Neural progenitor cell (in vitro differentiated cells): ENCODE results near the gene NCKAP5. TPM values are rescaled to one million over a fixed set of nuclear protein-coding genes. Genes with fewer than 3 reads are reported as not detected.

ENCODE experiments used
- DNase-seq: peaks from one replicate; pipeline ENCODE4 v3.0.0-alpha.2; 2016; ENCODE audit warnings: low spot score
- H2AFZ ChIP-seq: fragments of 200-600 bp; sonication (generic); replicated peaks from 2 replicates; pipeline ENCODE4 v1.6.1; 2016; ENCODE audit warnings: antibody characterized with exemption
- H3F3A ChIP-seq: fragments of 200-600 bp; sonication (generic); 2 replicates; pipeline ENCODE4 v1.6.1; 2016; ENCODE audit warnings: antibody characterized with exemption, low read depth
- H3K27ac ChIP-seq: fragments of 200-600 bp; sonication (generic); 2 replicates; pipeline ENCODE4 v1.5.1; 2016; ENCODE audit warnings: mild to moderate bottlenecking
- H3K27me3 ChIP-seq: fragments of 200-600 bp; sonication (generic); 2 replicates; pipeline ENCODE4 v1.6.1; 2016; ENCODE audit warnings: mild to moderate bottlenecking, moderate library complexity
- H3K36me3 ChIP-seq: fragments of 200-600 bp; sonication (generic); 2 replicates; pipeline ENCODE4 v1.5.1; 2016
- H3K4me1 ChIP-seq: fragments of 200-600 bp; sonication (generic); 2 replicates; pipeline ENCODE4 v1.6.1; 2016; ENCODE audit warnings: mixed run types
- H3K4me2 ChIP-seq: fragments of 200-600 bp; sonication (generic); 2 replicates; pipeline ENCODE4 v1.6.1; 2016
- H3K4me3 ChIP-seq: fragments of 200-600 bp; sonication (generic); 2 replicates; pipeline ENCODE4 v1.5.1; 2016
- H3K79me2 ChIP-seq: fragments of 200-600 bp; sonication (generic); 2 replicates; pipeline ENCODE4 v1.6.1; 2016; ENCODE audit warnings: low read depth
- H3K9ac ChIP-seq: fragments of 200-600 bp; sonication (generic); 2 replicates; pipeline ENCODE4 v1.6.1; 2016
- H3K9me3 ChIP-seq: fragments of 200-600 bp; sonication (generic); 2 replicates; pipeline ENCODE4 v1.5.1; 2016; ENCODE audit warnings: low read depth
- H4K20me1 ChIP-seq: fragments of 200-600 bp; sonication (generic); 2 replicates; pipeline ENCODE4 v1.6.1; 2016; ENCODE audit warnings: low read depth
- H3K27ac Mint-ChIP-seq: 3 replicates; pipeline ENCODE4 v1.8.0; 2021; ENCODE audit warnings: mixed read lengths
- H3K27me3 Mint-ChIP-seq: 2 replicates; pipeline ENCODE4 v1.8.0; 2022; ENCODE audit warnings: low read depth, mild to moderate bottlenecking, inconsistent platforms, moderate library complexity, mixed read lengths; ENCODE audit not compliant: insufficient read depth
- H3K36me3 Mint-ChIP-seq: 3 replicates; pipeline ENCODE4 v1.8.0; 2021; ENCODE audit warnings: mixed read lengths
- H3K4me1 Mint-ChIP-seq: 3 replicates; pipeline ENCODE4 v1.8.0; 2021; ENCODE audit warnings: mixed read lengths
- H3K4me3 Mint-ChIP-seq: 3 replicates; pipeline ENCODE4 v1.8.0; 2021; ENCODE audit warnings: mild to moderate bottlenecking, moderate library complexity, mixed read lengths
- H3K9me3 Mint-ChIP-seq: 3 replicates; pipeline ENCODE4 v1.8.0; 2020; ENCODE audit warnings: mixed read lengths
- CTCF ChIP-seq: fragments of 200-600 bp; sonication (generic); IDR thresholded peaks from 2 replicates; pipeline ENCODE4 v1.5.1; 2017; ENCODE audit warnings: antibody characterized with exemption, mild to moderate bottlenecking
- EZH2 ChIP-seq: fragments of 200-600 bp; sonication (generic); IDR thresholded peaks from 2 replicates; pipeline ENCODE4 v1.6.1; 2017; ENCODE audit warnings: antibody characterized with exemption, mild to moderate bottlenecking, moderate library complexity
- EZH2phosphoT487 ChIP-seq: fragments of 200-600 bp; sonication (generic); IDR thresholded peaks from 2 replicates; pipeline ENCODE4 v1.6.1; 2017; ENCODE audit warnings: antibody characterized with exemption
- total RNA-seq: library from RNA; depleted of rRNA; stranded (reverse); fragments of >200 nt; gene quantifications from 2 replicates; pipeline ENCODE4 v1.2.3, GENCODE V29; 2015; ENCODE audit warnings: low replicate concordance

Gene NCKAP5
- total RNA-seq, 1 donor from 2014 or later = 0.47 TPM

DNA sequence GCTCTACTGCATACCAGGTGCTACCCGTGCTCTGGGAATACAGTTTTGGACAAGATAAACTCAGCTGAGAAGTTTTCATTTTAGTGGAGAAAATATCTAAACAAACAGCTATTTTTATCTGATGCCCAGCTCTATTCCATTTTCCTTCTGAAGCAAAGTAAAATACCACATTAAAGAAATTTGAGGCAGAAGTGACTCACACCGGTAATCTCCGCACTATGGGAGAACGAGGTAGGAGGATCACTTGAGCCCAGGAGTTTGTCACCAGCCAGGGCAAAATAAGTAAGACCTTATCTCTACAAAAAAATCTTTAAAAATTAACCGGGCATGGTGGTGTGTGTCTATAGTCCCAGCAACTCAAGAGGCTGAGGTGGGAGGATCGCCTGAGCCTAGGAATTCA lies 482.1 kb downstream of the NCKAP5 start:
- Histone ChIP-seq H3K4me3 (no peak overlapping the region), H3K9ac (no peak overlapping the region), H3K9me3 (no peaks in the 10 kb centered on the region), H3K4me2 (no peak overlapping the region), H4K20me1 (no peaks in the 10 kb centered on the region), H2AFZ (no peak overlapping the region), H3K79me2 (no peaks in the 10 kb centered on the region), H3K36me3 (no peaks in the 10 kb centered on the region), H3K27ac (no peak overlapping the region), H3K27me3 (no peaks in the 10 kb centered on the region), H3K4me1 (peaks cover 5% of the 10 kb centered on the region), H3F3A (no peaks in the 10 kb centered on the region)
- Mint-ChIP-seq H3K4me3 (no peak overlapping the region), H3K27ac (no peak overlapping the region), H3K27me3 (no peaks in the 10 kb centered on the region), H3K9me3 (no peaks in the 10 kb centered on the region), H3K36me3 (peaks cover 2% of the 10 kb centered on the region), H3K4me1 (no peaks in the 10 kb centered on the region)
- no peak for TF ChIP-seq EZH2phosphoT487
- TF ChIP-seq EZH2 = no peak
- TF ChIP-seq CTCF = no peak
- DNase-seq = no peak

DNA sequence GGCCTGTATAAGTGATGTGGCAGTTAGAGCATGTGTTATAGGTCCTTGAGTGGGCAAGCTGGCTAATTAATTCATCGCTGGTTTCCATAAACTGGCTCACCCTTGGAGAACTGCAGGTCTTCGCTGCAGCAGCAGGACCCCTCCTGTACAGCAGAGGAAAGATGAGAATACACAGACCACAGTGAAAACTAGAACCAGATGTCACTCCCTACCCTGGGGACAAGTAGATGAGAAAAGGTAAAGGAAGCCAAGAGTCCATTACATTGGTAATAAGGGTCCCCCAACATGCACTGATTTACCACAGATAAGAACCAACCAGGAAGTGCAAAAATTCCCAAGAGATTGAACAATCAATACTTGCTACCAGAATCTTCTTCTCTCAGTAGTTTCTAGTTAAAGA lies 482.6 kb downstream of the NCKAP5 start:
- H3K36me3 ChIP-seq = no peaks in the 10 kb centered on the region
- H3K9ac ChIP-seq = no peak overlapping the region
- no peak overlapping the region for H3K4me3 Mint-ChIP-seq
- H3K4me1 ChIP-seq = peaks cover 5% of the 10 kb centered on the region
- no peaks in the 10 kb centered on the region for H3F3A ChIP-seq
- TF ChIP-seq EZH2phosphoT487 (no peak), CTCF (no peak), EZH2 (no peak)
- H3K4me1 Mint-ChIP-seq = no peaks in the 10 kb centered on the region
- H3K4me2 ChIP-seq = no peak overlapping the region
- H3K27ac ChIP-seq = no peak overlapping the region
- DNase-seq = no peak
- H3K9me3 Mint-ChIP-seq = no peaks in the 10 kb centered on the region
- no peaks in the 10 kb centered on the region for H3K79me2 ChIP-seq
- peaks cover 1% of the 10 kb centered on the region for H3K36me3 Mint-ChIP-seq
- no peaks in the 10 kb centered on the region for H3K27me3 ChIP-seq
- no peaks in the 10 kb centered on the region for H3K9me3 ChIP-seq
- H4K20me1 ChIP-seq = no peaks in the 10 kb centered on the region
- peaks cover under 1% of the 10 kb centered on the region for H3K27me3 Mint-ChIP-seq
- H3K27ac Mint-ChIP-seq = peak overlapping the region; percentile 54
- H3K4me3 ChIP-seq = no peak overlapping the region
- H2AFZ ChIP-seq = no peak overlapping the region

- H3K9me3 ChIP-seq = no peaks in the 10 kb centered on the region
- H3K4me3 ChIP-seq = no peak overlapping the region
- TF ChIP-seq CTCF (no peak), EZH2phosphoT487 (no peak)
- no peak overlapping the region for H2AFZ ChIP-seq
- no peaks in the 10 kb centered on the region for H3K36me3 ChIP-seq
- no peaks in the 10 kb centered on the region for H3F3A ChIP-seq
- no peak overlapping the region for H3K4me2 ChIP-seq
- H3K27me3 ChIP-seq = no peaks in the 10 kb centered on the region
- peaks cover 3% of the 10 kb centered on the region for H3K4me1 ChIP-seq
- Mint-ChIP-seq H3K36me3 (no peaks in the 10 kb centered on the region), H3K27ac (no peak overlapping the region), H3K27me3 (peaks cover 2% of the 10 kb centered on the region), H3K9me3 (no peaks in the 10 kb centered on the region), H3K4me3 (no peak overlapping the region), H3K4me1 (no peaks in the 10 kb centered on the region)
- no peak for DNase-seq
- no peaks in the 10 kb centered on the region for H3K79me2 ChIP-seq
- no peaks in the 10 kb centered on the region for H4K20me1 ChIP-seq
- H3K27ac ChIP-seq = no peak overlapping the region
- no peak overlapping the region for H3K9ac ChIP-seq
Measured at GRCh38 chr2:133082034-133082433, 486.2 kb downstream of the NCKAP5 start.

GRCh38 chr2:133080822-133081221 lies 487.4 kb downstream of the NCKAP5 start:
- no peak overlapping the region for H3K9ac ChIP-seq
- no peaks in the 10 kb centered on the region for H3F3A ChIP-seq
- no peaks in the 10 kb centered on the region for H3K9me3 ChIP-seq
- no peaks in the 10 kb centered on the region for H3K27me3 ChIP-seq
- Mint-ChIP-seq H3K27ac (no peak overlapping the region), H3K9me3 (no peaks in the 10 kb centered on the region), H3K4me3 (no peak overlapping the region), H3K4me1 (no peaks in the 10 kb centered on the region), H3K36me3 (no peaks in the 10 kb centered on the region), H3K27me3 (peaks cover 2% of the 10 kb centered on the region)
- no peak overlapping the region for H3K4me2 ChIP-seq
- H3K79me2 ChIP-seq = no peaks in the 10 kb centered on the region
- no peaks in the 10 kb centered on the region for H3K4me1 ChIP-seq
- no peak for DNase-seq
- no peaks in the 10 kb centered on the region for H3K36me3 ChIP-seq
- H3K27ac ChIP-seq = no peak overlapping the region
- no peak overlapping the region for H3K4me3 ChIP-seq
- H2AFZ ChIP-seq = no peak overlapping the region
- no peak for TF ChIP-seq EZH2
- no peak for TF ChIP-seq EZH2phosphoT487
- no peak for TF ChIP-seq CTCF
- H4K20me1 ChIP-seq = no peaks in the 10 kb centered on the region
